ENCODE measurements around the gene MARS2. TPM values are rescaled to one million over a fixed set of nuclear protein-coding genes. Genes with fewer than 3 reads are reported as not detected.

MARS2 gene
- polyA plus RNA-seq, 1 experiment: 3.7 TPM

DNA sequence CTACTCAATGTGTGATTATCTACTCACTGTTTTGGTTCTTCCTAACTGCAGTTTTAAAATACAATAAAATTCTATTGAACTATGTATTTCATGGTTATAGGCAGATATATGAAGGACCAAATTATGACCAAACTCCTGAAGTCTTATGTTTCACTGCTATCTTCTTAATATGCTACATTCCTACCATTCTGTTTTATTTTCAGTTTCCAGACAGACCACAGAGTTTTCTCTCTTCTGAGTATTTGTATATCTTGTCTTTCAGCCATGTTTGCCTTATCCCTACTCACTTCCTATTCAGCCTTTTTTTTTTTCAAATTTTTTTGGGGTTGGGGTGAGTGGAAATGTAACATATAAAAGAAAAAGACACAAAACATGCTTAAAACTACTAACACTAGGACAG lies 36.1 kb upstream of the MARS2 start:
- POLR2A ChIA-PET: no interaction called here

DNA sequence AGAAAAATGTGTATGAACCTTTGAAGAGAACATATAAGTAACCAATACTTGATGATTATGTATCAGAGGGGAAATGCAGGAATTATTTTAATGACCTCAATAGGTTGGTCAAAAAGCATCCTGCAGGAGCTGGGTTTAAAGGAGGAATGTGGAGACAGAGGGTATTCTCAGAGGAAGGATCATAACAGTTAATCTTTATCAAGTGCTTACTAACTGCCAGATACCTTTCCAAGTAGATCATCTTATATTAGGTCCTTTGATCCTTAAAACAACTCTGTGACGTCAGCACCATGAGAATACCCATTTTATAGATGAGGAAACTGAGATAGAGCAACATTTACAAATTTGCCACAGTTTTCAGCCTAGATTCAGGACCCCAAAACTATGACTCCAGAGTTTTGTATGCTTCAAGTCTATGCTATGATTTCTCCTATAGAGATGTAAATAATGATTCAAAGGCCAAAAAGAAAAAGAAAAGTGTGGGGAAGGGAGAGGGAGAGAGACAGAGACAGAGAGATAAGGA lies 32.7 kb upstream of the MARS2 start:
- Histone ChIP-seq H3K4me3 (ENCODE audit: low read depth, low read length) (no peak overlapping the region), H3K27me3 (ENCODE audit: control insufficient read depth, insufficient read depth, low read length) (no peaks in the 10 kb centered on the region), H3K27ac (ENCODE audit: low read depth, low read length) (no peak overlapping the region), H3K9me3 (ENCODE audit: control insufficient read depth, insufficient read depth, low read length) (no peaks in the 10 kb centered on the region; the same call in 1 of the 2 replicates)
- DNase-seq (ENCODE audit: low read depth, low spot score): no peak
- TF ChIP-seq, protein P1, sequence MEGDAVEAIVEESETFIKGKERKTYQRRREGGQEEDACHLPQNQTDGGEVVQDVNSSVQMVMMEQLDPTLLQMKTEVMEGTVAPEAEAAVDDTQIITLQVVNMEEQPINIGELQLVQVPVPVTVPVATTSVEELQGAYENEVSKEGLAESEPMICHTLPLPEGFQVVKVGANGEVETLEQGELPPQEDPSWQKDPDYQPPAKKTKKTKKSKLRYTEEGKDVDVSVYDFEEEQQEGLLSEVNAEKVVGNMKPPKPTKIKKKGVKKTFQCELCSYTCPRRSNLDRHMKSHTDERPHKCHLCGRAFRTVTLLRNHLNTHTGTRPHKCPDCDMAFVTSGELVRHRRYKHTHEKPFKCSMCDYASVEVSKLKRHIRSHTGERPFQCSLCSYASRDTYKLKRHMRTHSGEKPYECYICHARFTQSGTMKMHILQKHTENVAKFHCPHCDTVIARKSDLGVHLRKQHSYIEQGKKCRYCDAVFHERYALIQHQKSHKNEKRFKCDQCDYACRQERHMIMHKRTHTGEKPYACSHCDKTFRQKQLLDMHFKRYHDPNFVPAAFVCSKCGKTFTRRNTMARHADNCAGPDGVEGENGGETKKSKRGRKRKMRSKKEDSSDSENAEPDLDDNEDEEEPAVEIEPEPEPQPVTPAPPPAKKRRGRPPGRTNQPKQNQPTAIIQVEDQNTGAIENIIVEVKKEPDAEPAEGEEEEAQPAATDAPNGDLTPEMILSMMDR (IDR thresholded peaks at IDR 0.05; ENCODE audit: low read depth, low read length): no peak
- CTCF ChIA-PET: interaction anchor here (0.8 kb wide), 1 partner anchor 1799 kb away, joined by 3 read pairs; no protein-coding TSS in a partner anchor
- POLR2A ChIA-PET: no interaction called here

More for the DNA sequence above, 36.1 kb upstream of the MARS2 start:
- H3K9me3 ChIP-seq (ENCODE audit: control insufficient read depth, insufficient read depth, low read length): no peaks in the 10 kb centered on the region; the same call in 1 of the 2 replicates
- H3K27me3 ChIP-seq (ENCODE audit: control insufficient read depth, insufficient read depth, low read length): no peaks in the 10 kb centered on the region
- H3K27ac ChIP-seq (ENCODE audit: low read depth, low read length): no peak overlapping the region
- no peak overlapping the region for H3K4me3 ChIP-seq (ENCODE audit: low read depth, low read length)
- DNase-seq (ENCODE audit: low read depth, low spot score): no peak
- TF ChIP-seq, protein P1 (IDR thresholded peaks at IDR 0.05; ENCODE audit: low read depth, low read length): no peak
- CTCF ChIA-PET: no interaction called here

DNA sequence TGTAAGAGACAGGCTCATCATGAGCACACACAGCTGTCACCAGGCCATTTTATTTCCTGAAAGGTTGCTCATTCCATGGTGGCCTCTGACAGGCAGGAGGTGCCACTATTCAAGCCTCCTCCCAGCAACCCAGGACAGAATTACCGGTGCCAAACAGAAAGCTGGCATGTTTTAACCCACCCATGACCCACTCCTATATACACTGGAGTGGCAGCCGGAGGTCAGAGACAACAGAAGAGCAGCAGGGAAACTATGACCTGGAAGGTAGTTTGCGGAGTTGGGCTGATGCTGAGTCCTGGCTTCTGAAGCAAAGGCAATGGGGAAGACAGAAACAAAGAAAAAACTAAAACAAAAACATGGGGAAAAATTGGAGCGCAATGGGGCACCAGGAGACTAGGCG lies 32.1 kb upstream of the MARS2 start:
- Histone ChIP-seq H3K4me3 (ENCODE audit: low read depth, low read length) (peak overlapping the region; percentile 11), H3K27ac (ENCODE audit: low read depth, low read length) (no peak overlapping the region), H3K27me3 (ENCODE audit: control insufficient read depth, insufficient read depth, low read length) (no peaks in the 10 kb centered on the region), H3K9me3 (ENCODE audit: control insufficient read depth, insufficient read depth, low read length) (no peaks in the 10 kb centered on the region)
- ChIA-PET CTCF (interaction anchor here (0.6 to 3.4 kb wide), 2 partner anchors 34 to 39 kb away, joined by 6 to 17 read pairs; no protein-coding TSS in a partner anchor), POLR2A (no interaction called here)
- TF ChIP-seq, protein P1 (IDR thresholded peaks at IDR 0.05; ENCODE audit: low read depth, low read length): no peak
- no peak for DNase-seq (ENCODE audit: low read depth, low spot score)

DNA sequence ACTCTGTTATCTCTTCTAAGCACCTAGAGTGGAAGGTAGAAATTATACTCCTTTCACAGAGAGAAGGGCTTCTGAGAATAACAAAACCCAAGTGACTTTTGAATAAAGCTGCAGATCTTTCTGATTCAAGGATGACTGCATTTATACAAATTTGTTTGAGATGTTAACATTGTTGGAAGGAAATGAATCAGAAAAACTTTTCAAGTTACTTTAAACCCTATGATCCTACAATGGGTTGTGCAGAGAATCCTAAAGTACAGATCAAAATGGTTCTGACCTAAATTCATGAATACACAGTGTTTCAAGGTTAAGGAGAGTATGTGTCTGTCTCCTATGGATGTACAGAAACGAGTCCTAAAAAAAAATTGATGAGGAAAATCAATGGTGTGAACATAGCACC lies 31.6 kb upstream of the MARS2 start:
- Histone ChIP-seq H3K4me3 (ENCODE audit: low read depth, low read length) (peak overlapping the region; percentile 4; the same call in 1 of the 2 replicates), H3K9me3 (ENCODE audit: control insufficient read depth, insufficient read depth, low read length) (no peaks in the 10 kb centered on the region), H3K27ac (ENCODE audit: low read depth, low read length) (no peak overlapping the region), H3K27me3 (ENCODE audit: control insufficient read depth, insufficient read depth, low read length) (no peaks in the 10 kb centered on the region)
- TF ChIP-seq, protein P1 (IDR thresholded peaks at IDR 0.05; ENCODE audit: low read depth, low read length): no peak
- POLR2A ChIA-PET: no interaction called here
- CTCF ChIA-PET: interaction anchor here (0.6 to 3.4 kb wide), 3 partner anchors 34 to 596 kb away, joined by 3 to 17 read pairs (median 6); no protein-coding TSS in a partner anchor
- DNase-seq (ENCODE audit: low read depth, low spot score): no peak

DNA sequence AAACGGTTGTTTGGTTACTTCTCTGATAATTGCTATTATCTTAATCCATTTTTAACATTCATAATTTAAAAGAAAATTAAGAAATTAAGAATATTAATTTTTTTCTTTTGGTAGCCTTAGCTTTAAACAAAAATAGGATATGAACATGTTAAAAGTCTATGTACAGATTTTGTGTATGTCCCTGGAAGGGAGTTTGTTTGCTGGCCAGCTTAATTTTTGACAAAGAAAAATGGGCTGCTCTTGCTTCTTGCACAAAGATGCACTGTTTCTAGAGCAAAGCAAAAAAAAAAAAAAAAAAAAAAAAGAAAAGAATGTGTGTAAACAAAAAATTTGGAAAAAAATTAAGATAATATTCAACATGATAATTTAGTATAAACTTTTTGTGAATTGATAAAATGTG lies 31.1 kb upstream of the MARS2 start:
- ChIA-PET CTCF (interaction anchor here (0.6 to 3.4 kb wide), 2 partner anchors 33 to 596 kb away, joined by 3 to 17 read pairs; no protein-coding TSS in a partner anchor), POLR2A (interaction anchor here (0.7 kb wide), 3 partner anchors 963 to 1506 kb away, joined by 3 to 5 read pairs (median 4); no protein-coding TSS in a partner anchor)
- no peak for DNase-seq (ENCODE audit: low read depth, low spot score)
- TF ChIP-seq, protein P1 (IDR thresholded peaks at IDR 0.05; ENCODE audit: low read depth, low read length): no peak
- Histone ChIP-seq H3K4me3 (ENCODE audit: low read depth, low read length) (peak overlapping the region; percentile 26; the same call in 1 of the 2 replicates), H3K27me3 (ENCODE audit: control insufficient read depth, insufficient read depth, low read length) (no peaks in the 10 kb centered on the region), H3K9me3 (ENCODE audit: control insufficient read depth, insufficient read depth, low read length) (no peaks in the 10 kb centered on the region), H3K27ac (ENCODE audit: low read depth, low read length) (no peak overlapping the region)
